Suppressor macrophage (primary cell): ENCODE data around the gene MAP1LC3C.
"Not testable (repeated sequence)": the region's sequence is repeated elsewhere in the genome, so short reads cannot be mapped to it uniquely, and the experiment has no call there.

Source experiments
- DNase-seq, 4 experiments: peaks; one replicate each; pipeline ENCODE4 v3.0.0-alpha.2; 2020 to 2022

MAP1LC3C gene

GRCh38 chr1:241990040-241990439 lies 8.9 kb downstream of the MAP1LC3C start:
- DNase-seq: no peak

DNA sequence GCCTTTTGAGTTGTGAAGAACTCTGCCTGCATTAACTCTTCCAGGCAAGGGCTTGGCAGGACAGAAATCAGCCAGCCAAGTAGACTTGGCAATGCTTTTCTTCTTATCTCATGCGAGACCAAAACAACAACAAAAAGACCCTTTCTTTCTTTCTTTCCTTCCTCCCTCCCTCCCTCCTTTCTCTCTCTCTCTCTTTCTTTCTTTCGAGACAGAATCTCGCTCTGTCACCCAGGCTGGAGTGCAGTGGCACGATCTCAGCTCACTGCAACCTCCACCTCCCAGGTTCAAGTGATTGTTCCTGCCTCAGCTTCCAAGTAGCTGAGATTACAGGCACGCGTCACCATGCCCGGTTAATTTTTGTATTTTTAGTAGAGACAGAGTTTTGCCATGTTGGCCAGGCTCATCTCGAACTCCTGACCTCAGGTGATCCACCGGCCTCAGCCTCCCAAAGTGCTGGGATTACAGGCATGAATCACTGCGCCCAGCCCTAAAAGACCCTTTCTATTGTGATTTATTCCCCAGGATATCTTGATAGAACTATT lies 10.4 kb downstream of the MAP1LC3C start:
- not testable (repeated sequence) for DNase-seq

DNA sequence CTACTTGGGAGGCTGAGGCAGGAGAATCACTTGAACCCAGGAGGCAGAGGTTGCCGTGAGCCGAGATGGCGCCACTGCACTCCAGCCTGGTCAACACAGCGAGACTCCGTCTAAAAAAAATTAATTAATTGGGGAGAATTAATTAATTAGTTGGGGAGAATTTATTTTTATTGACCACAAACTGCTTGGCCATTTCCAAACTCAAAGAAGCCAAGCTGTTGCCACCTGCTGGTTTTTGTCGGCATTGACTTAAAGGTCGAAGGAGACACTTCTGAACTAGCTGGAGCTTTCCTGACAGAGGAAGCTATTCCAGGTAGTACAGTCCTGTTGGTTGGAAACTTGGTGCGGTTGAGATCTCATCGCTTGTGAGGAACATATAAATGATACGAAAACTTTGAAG lies 13.1 kb downstream of the MAP1LC3C start:
- DNase-seq: peak; percentile 52 to 78 (median 67)

DNA sequence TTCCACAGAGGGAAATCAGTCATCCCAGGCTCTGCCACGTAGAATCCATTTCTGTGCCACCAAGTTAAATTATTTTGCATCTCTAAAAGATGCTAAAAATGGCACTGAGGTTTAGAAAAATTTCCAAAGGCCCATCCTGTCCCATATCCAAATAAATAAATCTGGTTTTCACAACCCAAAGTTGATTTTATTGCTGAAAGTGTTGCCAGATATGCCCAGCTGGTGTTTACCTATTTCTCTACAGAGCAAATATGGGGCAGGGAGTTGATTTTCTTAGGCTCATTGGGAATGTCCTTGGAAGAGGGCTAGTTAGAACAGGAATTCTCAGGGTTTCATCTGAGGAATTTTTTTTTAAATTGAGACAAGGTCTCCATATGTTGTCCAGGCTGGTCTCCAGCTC lies 19.0 kb downstream of the MAP1LC3C start:
- DNase-seq: no peak

DNA sequence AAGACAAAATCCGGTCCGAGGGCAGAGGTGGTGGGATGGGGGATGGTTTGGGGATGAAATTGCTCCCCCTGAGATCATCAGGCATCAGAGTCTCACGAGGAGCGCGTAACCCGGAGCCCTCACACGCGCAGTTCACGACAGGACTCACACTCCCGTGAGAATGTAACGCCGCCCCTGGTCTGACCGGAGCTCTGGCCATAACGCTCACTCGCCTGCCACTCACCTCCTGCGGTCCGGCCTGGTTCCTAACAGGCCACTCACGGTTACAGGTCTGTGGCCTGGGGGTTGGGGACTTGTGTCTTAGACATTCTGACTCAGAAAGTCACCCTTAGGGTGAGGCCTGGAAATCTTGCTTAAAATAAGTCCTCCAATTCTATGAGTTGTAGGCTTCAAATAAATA lies 19.8 kb downstream of the MAP1LC3C start:
- no peak for DNase-seq

DNA sequence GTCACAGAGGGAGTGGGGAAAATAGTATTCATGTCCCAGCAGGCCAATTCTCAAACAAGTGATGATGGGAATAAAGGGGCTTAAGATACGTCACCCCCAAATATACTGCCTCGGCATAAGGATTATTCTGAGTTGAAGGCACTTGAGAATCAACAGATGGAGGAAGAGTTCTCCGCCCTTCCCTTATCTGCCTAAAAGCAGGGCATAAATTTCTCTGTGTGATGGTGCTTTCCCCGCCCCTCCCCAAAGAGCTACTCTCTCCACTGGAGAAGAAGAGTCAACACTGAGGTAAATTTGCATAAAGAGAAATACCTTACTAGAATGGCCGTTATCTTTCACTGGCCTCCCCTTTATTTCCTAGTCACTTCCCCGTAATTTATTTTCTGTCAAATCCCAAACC lies 22.7 kb downstream of the MAP1LC3C start:
- DNase-seq: no peak

DNA sequence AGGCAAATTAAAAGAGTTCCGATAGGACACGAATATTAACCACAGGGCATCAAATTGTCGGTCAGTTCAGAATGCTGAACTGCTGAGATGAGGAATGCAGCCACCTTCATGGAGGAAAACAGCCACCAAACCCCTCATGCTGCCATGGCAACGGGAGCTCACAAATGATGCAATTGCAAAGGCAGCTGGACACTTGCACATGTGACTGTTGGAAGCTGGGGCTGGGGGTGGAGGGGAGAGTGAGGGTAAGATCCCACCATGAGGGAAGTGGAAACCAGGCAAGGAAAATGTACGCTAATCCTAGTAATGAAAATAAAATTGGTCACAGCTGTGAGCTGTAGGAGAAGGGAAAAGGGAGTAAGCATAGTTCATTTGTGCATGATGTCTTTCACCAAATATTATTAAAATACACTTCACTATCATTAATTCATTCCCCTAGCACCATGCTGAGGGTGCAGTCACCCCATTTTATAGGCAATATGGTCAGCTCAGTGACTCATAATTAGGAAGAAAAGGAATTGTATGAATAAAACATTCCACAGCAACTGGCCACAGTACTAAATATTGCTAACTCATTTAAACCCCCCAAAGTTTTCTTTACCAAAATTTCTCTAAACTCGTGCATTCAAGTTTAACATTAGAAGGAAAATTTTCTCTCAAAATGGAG lies 26.1 kb downstream of the MAP1LC3C start:
- peak in 1 of 4 experiments; percentile 8 for DNase-seq

GRCh38 chr1:241968611-241969010 lies 30.3 kb downstream of the MAP1LC3C start:
- no peak for DNase-seq

- peak; percentile 68 to 86 (median 80) for DNase-seq
Observed at GRCh38 chr1:241964550-241965282, 34.2 kb downstream of the MAP1LC3C start.

DNA sequence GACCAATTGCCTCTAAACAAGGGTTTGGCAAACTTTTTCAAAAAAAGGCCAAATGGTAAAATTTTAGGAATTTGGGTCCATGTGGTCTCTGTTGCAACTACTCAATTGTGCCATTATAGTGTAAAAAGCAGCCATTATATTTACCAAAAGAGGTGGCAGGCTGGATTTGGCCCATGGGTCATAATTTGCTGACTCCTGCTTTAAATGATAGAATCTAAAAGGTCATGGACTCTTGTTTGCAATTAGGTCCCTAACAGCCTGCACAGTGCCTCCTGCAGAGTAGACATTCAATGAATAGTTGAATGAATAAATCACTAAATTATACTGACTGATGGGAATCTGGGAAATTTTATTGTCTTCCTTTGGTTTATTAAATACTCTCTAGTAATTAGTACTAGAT lies 35.2 kb downstream of the MAP1LC3C start:
- DNase-seq: no peak

DNA sequence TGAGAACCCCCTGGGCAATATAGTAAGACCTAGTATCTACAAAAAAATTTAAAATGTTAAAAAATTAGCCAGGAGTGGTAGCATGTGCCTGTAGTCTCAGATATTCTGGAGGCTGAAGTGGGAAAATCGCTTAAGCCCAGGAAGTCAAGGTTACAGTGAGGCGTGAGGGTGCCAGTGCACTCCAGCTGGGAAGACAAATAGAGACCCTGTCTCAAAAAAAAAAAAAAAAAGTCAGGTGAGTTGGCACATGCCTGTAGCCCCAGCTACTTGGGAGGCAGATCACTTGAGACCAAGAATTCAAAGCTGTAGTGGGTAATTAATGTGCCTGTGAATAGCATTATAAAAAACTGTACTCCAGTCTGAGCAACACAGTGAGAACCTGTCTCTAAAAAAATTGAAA lies 36.7 kb downstream of the MAP1LC3C start:
- no peak for DNase-seq

DNA sequence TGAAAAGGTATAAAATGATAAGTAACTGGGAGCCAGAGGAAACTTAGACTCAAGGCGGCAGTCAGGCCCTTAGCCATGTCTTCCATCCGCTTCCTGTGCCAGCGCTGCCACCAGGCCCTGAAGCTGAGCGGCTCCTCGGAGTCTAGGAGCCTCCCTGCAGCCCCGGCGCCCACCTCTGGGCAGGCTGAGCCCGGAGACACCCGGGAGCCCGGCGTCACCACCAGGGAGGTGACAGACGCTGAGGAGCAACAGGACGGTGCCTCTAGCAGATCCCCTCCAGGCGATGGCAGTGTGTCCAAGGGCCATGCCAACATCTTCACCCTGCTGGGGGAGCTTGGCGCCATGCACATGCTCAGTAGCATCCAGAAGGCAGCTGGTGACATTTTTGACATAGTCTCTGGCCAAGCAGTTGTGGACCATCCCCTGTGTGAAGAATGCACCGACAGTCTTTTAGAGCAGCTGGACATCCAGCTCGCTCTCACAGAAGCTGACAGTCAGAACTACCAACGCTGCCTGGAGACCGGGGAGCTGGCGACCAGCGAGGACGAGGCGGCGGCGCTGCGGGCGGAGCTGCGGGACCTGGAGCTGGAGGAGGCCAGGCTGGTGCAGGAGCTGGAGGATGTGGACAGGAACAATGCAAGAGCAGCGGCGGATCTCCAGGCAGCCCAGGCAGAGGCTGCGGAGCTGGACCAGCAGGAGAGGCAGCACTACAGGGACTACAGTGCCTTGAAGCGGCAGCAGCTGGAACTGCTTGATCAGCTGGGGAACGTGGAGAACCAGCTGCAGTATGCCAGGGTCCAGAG lies 41.0 kb downstream of the MAP1LC3C start, which contains the start of gene BECN2:
TSS of gene BECN2 (plus strand) at position 76 of the 803 bp plus-strand sequence. CDS start at position 76, 0 bp downstream.
- no peak for DNase-seq

DNA sequence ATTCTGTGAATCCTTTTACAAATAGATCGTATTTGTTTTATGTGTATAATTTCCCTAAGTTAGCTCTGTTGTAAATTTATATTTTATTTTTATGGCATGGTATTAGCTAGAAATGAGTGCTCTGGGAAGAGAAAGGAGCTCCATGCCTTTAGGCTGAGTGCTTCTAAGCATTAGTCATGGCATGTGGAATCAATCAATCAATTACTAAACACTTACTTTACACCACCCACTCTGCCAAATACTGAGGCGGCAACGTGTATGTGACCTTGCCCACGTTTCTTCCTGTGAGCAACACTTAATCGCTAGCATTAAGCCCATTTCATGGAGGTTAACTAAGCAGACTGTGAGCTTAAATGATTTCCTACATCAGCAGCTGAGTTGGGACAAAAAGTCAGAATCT lies 48.5 kb downstream of the MAP1LC3C start:
- no peak for DNase-seq

- DNase-seq: no peak
Observed at GRCh38 chr1:241947354-241947753, 51.5 kb downstream of the MAP1LC3C start.
